ENCODE results near the gene RNU11.

The RNU11 gene

DNA sequence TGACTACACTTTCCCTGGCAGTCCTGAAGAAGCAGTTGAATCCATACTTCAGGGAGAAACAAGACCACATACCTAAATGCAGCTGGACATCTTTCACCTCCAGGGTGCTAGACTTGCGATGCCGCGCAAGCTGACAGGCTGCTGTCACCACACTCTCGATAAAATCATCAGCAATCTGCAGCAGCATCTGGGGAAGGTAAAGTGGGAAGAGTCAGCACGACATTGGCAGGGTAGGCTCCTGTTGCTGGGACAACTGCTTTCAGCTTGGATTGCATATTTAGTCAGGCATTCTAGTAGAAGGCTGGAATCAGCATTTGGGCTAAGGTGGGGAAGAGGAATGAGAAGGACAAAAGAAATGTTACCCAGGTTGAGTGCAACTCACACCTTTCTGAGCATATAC, 35.2 kb upstream of the RNU11 start:
- in situ Hi-C loops (cut with MboI; ENCODE audit: low pct_unique_long_range_greater_than_20kb, low sequenced_read_pairs, unreplicated experiment) = loop anchor here (25.0 kb wide), 1 partner anchor 201 kb away; no protein-coding TSS in a partner anchor
- TF ChIP-seq, protein P1, sequence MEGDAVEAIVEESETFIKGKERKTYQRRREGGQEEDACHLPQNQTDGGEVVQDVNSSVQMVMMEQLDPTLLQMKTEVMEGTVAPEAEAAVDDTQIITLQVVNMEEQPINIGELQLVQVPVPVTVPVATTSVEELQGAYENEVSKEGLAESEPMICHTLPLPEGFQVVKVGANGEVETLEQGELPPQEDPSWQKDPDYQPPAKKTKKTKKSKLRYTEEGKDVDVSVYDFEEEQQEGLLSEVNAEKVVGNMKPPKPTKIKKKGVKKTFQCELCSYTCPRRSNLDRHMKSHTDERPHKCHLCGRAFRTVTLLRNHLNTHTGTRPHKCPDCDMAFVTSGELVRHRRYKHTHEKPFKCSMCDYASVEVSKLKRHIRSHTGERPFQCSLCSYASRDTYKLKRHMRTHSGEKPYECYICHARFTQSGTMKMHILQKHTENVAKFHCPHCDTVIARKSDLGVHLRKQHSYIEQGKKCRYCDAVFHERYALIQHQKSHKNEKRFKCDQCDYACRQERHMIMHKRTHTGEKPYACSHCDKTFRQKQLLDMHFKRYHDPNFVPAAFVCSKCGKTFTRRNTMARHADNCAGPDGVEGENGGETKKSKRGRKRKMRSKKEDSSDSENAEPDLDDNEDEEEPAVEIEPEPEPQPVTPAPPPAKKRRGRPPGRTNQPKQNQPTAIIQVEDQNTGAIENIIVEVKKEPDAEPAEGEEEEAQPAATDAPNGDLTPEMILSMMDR (IDR thresholded peaks at IDR 0.05; ENCODE audit: extremely low read depth, insufficient read depth, missing control alignments) = no peak
- no peak for DNase-seq (ENCODE audit: low spot score)

DNA sequence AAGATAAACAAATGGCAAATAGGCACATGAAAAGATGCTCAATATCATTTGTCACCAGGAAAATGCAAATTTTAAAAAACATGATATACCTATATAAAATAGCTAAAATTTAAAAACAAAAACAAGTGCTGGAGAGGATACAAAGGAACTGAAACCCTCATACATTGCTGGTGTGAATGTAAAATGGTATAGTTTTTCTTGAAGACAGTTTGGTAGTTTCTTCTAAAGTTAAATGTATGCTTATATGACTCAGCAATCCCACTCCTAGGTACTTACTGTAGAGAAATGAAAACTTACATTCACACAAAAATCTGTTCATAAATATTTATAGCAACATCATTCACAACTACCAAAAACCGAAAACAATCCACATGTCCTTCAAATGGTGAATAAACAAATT, 16.7 kb upstream of the RNU11 start:
- TF ChIP-seq, protein P1 (IDR thresholded peaks at IDR 0.05; ENCODE audit: extremely low read depth, insufficient read depth, missing control alignments) = no peak
- in situ Hi-C loops (cut with MboI; ENCODE audit: low pct_unique_long_range_greater_than_20kb, low sequenced_read_pairs, unreplicated experiment) = no loop called here
- peak; percentile 42 for DNase-seq (ENCODE audit: low spot score)

DNA sequence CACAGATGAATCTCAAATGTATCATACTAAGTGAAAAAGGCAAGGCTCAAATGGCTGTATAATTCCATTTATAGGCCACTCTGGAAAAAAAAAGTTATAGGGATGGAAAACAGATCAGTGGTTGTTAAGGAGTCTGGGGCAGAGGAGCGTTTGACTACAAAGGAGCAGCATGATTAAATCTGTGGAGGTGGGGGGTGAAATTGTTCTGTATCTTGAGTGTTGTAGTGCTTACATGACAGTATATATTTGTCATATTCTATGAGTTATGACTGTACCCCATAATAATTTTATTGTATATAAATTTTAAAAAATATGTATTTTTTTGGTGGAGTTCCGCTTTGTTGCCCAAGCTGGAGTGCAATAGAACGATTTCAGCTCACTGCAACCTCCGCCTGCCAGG, 15.8 kb upstream of the RNU11 start:
- in situ Hi-C loops (cut with MboI; ENCODE audit: low pct_unique_long_range_greater_than_20kb, low sequenced_read_pairs, unreplicated experiment) = no loop called here
- DNase-seq (ENCODE audit: low spot score) = no peak
- TF ChIP-seq, protein P1 (IDR thresholded peaks at IDR 0.05; ENCODE audit: extremely low read depth, insufficient read depth, missing control alignments) = no peak

DNA sequence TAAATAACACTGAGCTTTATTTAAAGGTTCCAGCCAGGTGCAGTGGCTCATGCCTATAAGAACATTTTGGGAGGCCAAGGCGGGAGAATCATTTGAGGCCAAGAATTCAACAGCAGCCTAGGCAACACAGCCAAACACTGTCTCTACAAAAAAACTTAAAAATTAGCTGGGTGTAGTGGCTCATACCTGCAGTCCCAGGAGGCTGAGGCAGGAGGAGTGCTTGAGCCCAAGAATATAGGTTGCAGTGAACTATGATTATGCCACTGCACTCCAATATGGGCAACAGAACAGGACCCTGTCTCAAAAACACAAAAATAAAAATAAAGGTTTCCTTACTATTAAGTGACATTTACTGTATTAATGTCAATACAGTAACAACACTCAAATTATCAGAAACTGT, 7.6 kb upstream of the RNU11 start:
- DNase-seq (ENCODE audit: low spot score) = no peak
- in situ Hi-C loops (cut with MboI; ENCODE audit: low pct_unique_long_range_greater_than_20kb, low sequenced_read_pairs, unreplicated experiment) = loop anchor here (10.0 kb wide), 1 partner anchor 234 kb away; no protein-coding TSS in a partner anchor
- TF ChIP-seq, protein P1 (IDR thresholded peaks at IDR 0.05; ENCODE audit: extremely low read depth, insufficient read depth, missing control alignments) = peak; percentile 47

DNA sequence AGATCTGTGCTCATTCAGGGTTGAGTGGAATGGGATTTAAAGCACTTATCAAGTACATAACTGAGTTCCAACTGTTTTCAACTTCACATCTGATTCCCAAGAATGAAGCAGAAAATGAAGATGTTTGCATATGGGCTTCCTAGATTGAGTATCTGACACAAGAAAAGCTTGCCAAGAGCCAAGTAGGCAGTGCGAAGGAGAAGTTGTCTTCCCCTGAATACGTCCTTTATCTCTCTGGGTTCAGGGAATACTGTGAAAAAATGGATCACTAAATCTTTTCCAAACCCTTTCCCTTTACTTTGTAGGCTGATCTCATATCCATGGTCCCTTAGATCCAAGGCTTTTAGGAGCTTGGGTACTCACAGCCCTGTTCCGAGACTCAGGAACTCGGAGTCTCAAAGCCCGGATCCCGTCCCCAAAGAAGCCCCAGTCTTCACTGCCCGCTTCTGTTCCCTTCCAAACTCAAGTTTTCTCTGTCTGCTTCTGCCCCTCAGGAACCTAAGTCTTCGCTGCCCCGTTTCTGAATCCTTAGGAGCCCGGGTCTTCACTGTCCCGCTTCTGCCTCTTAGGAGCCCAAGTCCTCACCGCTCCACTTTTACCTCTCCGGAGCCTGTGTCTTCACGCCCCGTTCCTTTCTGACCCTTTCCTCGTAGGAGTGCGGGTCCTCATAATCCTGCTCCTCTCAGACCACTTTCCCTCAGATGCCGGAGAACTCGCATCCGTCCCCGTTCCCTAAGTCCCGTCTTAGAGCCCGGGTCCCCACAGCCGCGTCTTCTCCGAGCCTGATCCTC, 6.1 kb upstream of the RNU11 start:
- in situ Hi-C loops (cut with MboI; ENCODE audit: low pct_unique_long_range_greater_than_20kb, low sequenced_read_pairs, unreplicated experiment) = loop anchor here (10.0 kb wide), 1 partner anchor 233 kb away; no protein-coding TSS in a partner anchor
- TF ChIP-seq, protein P1 (IDR thresholded peaks at IDR 0.05; ENCODE audit: extremely low read depth, insufficient read depth, missing control alignments) = no peak
- DNase-seq (ENCODE audit: low spot score) = peak; percentile 40

DNA sequence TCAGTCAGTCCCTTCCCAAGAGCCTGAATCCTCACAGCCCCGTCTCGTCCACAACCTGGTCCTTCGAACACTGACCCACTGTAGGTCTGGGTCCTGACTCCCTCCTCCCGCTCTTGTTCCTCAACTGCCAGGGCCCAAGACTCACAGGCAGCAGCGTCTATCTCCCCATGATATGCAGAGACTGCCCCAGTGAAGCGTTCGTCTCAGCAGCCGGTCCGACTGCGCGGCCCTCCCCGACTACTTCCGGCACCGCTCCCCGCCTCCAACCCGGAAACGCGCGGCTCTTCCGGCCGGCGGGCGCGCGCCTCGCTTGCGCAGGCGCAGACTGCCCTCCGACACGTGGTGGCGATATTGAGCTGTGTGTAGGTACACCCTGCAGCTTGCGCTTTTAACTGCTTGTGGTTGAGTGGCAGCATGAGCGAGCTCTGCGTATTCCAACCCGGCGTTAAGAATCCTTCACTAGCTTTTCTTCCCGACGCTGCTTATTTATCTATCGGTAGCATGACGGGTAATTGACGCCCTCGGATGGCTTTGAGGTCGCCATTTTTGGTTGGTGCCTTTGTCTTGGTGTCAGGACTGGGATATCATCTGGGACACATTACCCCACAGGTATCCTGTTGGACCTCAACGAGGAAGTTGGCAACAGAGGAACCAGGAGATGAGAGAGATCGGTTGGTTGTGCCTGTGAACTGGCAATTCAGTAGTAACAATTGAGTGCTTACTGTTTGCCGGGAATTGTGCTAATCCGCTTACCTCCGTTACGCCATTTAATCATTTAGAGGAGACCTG, 5.4 kb upstream of the RNU11 start, which contains the start of gene TAF12:
Gene TAF12 (minus strand): TSS at position 221 of the 789 bp plus-strand sequence. CDS start 20,986 bp downstream, outside the sequence.
- TF ChIP-seq, protein P1 (IDR thresholded peaks at IDR 0.05; ENCODE audit: extremely low read depth, insufficient read depth, missing control alignments) = peak; percentile 56
- in situ Hi-C loops (cut with MboI; ENCODE audit: low pct_unique_long_range_greater_than_20kb, low sequenced_read_pairs, unreplicated experiment) = loop anchor here (10.0 kb wide), 1 partner anchor 232 kb away; no protein-coding TSS in a partner anchor
- DNase-seq (ENCODE audit: low spot score) = peak; percentile 89

All from GM13977 (cell line).